HepG2 (cell line): Measurements from ENCODE around the gene NCAPD2. TPM values are rescaled to one million over a fixed set of nuclear protein-coding genes. Genes with fewer than 3 reads are reported as not detected.

Source experiments
- ATAC-seq: fragments of 200-7000 bp; cut with Tn5 transposase; 3 replicates; pipeline ENCODE4 v1.9.1; 2020; ENCODE audit warnings: mild to moderate bottlenecking, moderate library complexity
- BruUV-seq: library from RNA; stranded (reverse); fragments of 400-500 nt; replicated peaks from 2 replicates; lab custom pipeline; 2021; lab: Mats Ljungman, UMichigan
- CTCF ChIA-PET: fragments of 300-600 bp; formaldehyde crosslinking; extraction: SDS; loops from one replicate; lab custom pipeline; 2021; ENCODE audit warnings: low total read pairs, inconsistent platforms, low intra/inter-chr PET ratio; lab: Yijun Ruan, JAX
- POLR2A ChIA-PET: fragments of 350-600 bp; sonication (Branson Sonifier 250); formaldehyde crosslinking; loops from one replicate; lab custom pipeline; 2020; ENCODE audit warnings: antibody characterized with exemption, inconsistent platforms; lab: Yijun Ruan, JAX
- DNase-seq: peaks from one replicate; pipeline ENCODE4 v3.0.0-alpha.2; 2015; ENCODE audit warnings: low spot score
- FAIRE-seq: peaks from 3 replicates; lab custom pipeline; 2011; peaks lifted over from hg19 to GRCh38; lab: Jason Lieb, UNC
- H2AFZ ChIP-seq: one replicate; pipeline ENCODE4 v1.6.1; 2011; ENCODE audit warnings: low read length, inconsistent platforms
- H3K27ac ChIP-seq: fragments of 300-600 bp; 3 replicates; pipeline ENCODE4 v1.8.0; 2011; ENCODE audit warnings: mixed run types, mild to moderate bottlenecking, mixed read lengths, low read length, inconsistent platforms; ENCODE audit not compliant: insufficient read depth; ENCODE audit errors: extremely low read length
- H3K27me3 ChIP-seq, 2 experiments: fragments of 200-600 bp in 1 of 2; 2 replicates in 1 of 2; 3 replicates in 1 of 2; pipeline versions ENCODE4 v1.6.0 to v1.8.0; 2011; ENCODE audit warnings: low read length in 2 of 2, mild to moderate bottlenecking in 2 of 2, moderate library complexity in 2 of 2, inconsistent platforms in 1 of 2; ENCODE audit not compliant: insufficient read depth in 2 of 2, control insufficient read depth in 1 of 2
- H3K36me3 ChIP-seq, 2 experiments: fragments of 200-600 bp in 1 of 2; replicated peaks in 1 of 2; 2 replicates in 1 of 2; 3 replicates in 1 of 2; pipeline versions ENCODE4 v1.5.1 to v1.8.0; 2011; ENCODE audit warnings: low read length in 2 of 2, inconsistent platforms in 1 of 2; ENCODE audit not compliant: insufficient read depth in 2 of 2, control insufficient read depth in 1 of 2
- H3K4me1 ChIP-seq: 2 replicates; pipeline ENCODE4 v1.5.1; 2012; ENCODE audit warnings: low read length, inconsistent platforms; ENCODE audit not compliant: insufficient read depth
- H3K4me2 ChIP-seq: 2 replicates; pipeline ENCODE4 v1.6.0; 2011; ENCODE audit warnings: low read depth, low read length, inconsistent platforms
- H3K4me3 ChIP-seq, 3 experiments: fragments of 200-600 bp in 1 of 3; sonication (generic), shearing (Covaris generic) in 1 of 3; replicated peaks in 1 of 3; 2 replicates each; pipeline ENCODE4 v1.5.1; 2011 to 2016; ENCODE audit warnings: low read length in 3 of 3, inconsistent platforms in 2 of 3, low read depth in 2 of 3, mild to moderate bottlenecking in 2 of 3, control low read depth in 1 of 3, mixed read lengths in 1 of 3; ENCODE audit not compliant: insufficient read depth in 1 of 3
- H3K79me2 ChIP-seq: one replicate; pipeline ENCODE4 v1.6.1; 2011; ENCODE audit warnings: low read length, inconsistent platforms; ENCODE audit not compliant: insufficient read depth
- H3K9ac ChIP-seq: 2 replicates; pipeline ENCODE4 v1.6.0; 2011; ENCODE audit warnings: mild to moderate bottlenecking, low read depth, low read length, inconsistent platforms; ENCODE audit not compliant: insufficient read depth
- H3K9me3 ChIP-seq: 2 replicates; pipeline ENCODE4 v1.5.1; 2012; ENCODE audit warnings: mild to moderate bottlenecking, low read length
- H4K20me1 ChIP-seq: 2 replicates; pipeline ENCODE4 v1.6.0; 2011; ENCODE audit warnings: inconsistent platforms, mild to moderate bottlenecking, low read length, moderate library complexity; ENCODE audit not compliant: insufficient read depth
- AGO1 ChIP-seq: fragments of 200-400 bp; formaldehyde crosslinking; IDR thresholded peaks from 2 replicates; pipeline ENCODE4 v1.6.1; 2017; ENCODE audit warnings: mild to moderate bottlenecking, low read depth, low read length, moderate library complexity; ENCODE audit not compliant: poor library complexity, severe bottlenecking
- AGO2 ChIP-seq: fragments of 200-400 bp; formaldehyde crosslinking; optimal IDR thresholded peaks from 2 replicates; pipeline ENCODE3; 2017; ENCODE audit warnings: mild to moderate bottlenecking, low read depth, low read length, moderate library complexity
- AKAP8 ChIP-seq: sonication (generic); formaldehyde crosslinking; IDR thresholded peaks from 2 replicates; pipeline ENCODE4 v1.5.1; 2020; ENCODE audit warnings: mild to moderate bottlenecking, missing genetic modification reagents
- ATF2 ChIP-seq: sonication (generic); formaldehyde crosslinking; IDR thresholded peaks from 2 replicates; pipeline ENCODE4 v1.4.0; 2020; ENCODE audit warnings: missing genetic modification reagents
- DZIP1 ChIP-seq: sonication (generic); formaldehyde crosslinking; IDR thresholded peaks from 2 replicates; pipeline ENCODE4 v1.5.0; 2020; ENCODE audit warnings: mild to moderate bottlenecking, missing genetic modification reagents
- HCFC1 ChIP-seq: fragments of 150-350 bp; IDR thresholded peaks from 2 replicates; pipeline ENCODE4 v1.6.1; 2014; ENCODE audit warnings: low read depth, low read length
- RBFOX2 ChIP-seq: fragments of 200-400 bp; formaldehyde crosslinking; IDR thresholded peaks from 2 replicates; pipeline ENCODE4 v1.6.1; 2017; ENCODE audit warnings: low read depth, mild to moderate bottlenecking, low read length
- RBM22 ChIP-seq: fragments of 200-400 bp; formaldehyde crosslinking; optimal IDR thresholded peaks from 2 replicates; pipeline ENCODE3; 2017; ENCODE audit warnings: mild to moderate bottlenecking, low read length, moderate library complexity
- SATB2 ChIP-seq: sonication (generic); formaldehyde crosslinking; IDR thresholded peaks from 2 replicates; pipeline ENCODE4 v1.5.0; 2020; ENCODE audit warnings: missing genetic modification reagents
- ZBTB7A ChIP-seq: sonication (generic); formaldehyde crosslinking; IDR thresholded peaks from 2 replicates; pipeline ENCODE4 v1.8.0; 2022; ENCODE audit warnings: mild to moderate bottlenecking, missing genetic modification reagents
- ZSCAN21 ChIP-seq: sonication (generic); formaldehyde crosslinking; IDR thresholded peaks from 2 replicates; pipeline ENCODE4 v1.8.0; 2022; ENCODE audit warnings: mild to moderate bottlenecking, missing genetic modification reagents, moderate library complexity, borderline replicate concordance
- WGBS: methylation state at CpG from one replicate; pipeline ENCODE4 v1.1.6; 2017; ENCODE audit warnings: low lambda C conversion rate; 5-methylcytosine and 5-hydroxymethylcytosine counted together
- in situ Hi-C: cut with HindIII; loops from 2 replicates; pipeline ENCODE4 v1.10.0; 2017; ENCODE audit warnings: low pct_unique_long_range_greater_than_20kb; ENCODE audit not compliant: extremely low pct_ligation_motif_present
- intact Hi-C: fragments of 100-400 bp; cut with micrococcal nuclease; formaldehyde crosslinking; loops from one replicate; pipeline ENCODE4 v1.10.0; 2022; ENCODE audit not compliant: unreplicated experiment
- polyA plus RNA-seq, 8 experiments: library from polyadenylated mRNA; depleted of rRNA in 3 of 8; stranded (reverse) in 7 of 8; unstranded in 1 of 8; fragments of >200 nt; fragmentation: Illumina TruSeq in 4 of 8; extraction: Trizol in 4 of 8; gene quantifications; 2 replicates each; pipeline versions ENCODE4 v1.2.1 to v1.2.3, GENCODE V29; 2011 to 2016; ENCODE audit warnings: low read depth in 4 of 8, missing spikeins in 1 of 8, mixed read lengths in 1 of 8; ENCODE audit not compliant: insufficient read depth in 1 of 8
- total RNA-seq, 5 experiments: library from RNA; depleted of rRNA; stranded (reverse); fragments of >200 nt; fragmentation: Illumina TruSeq; extraction: Trizol; gene quantifications; 2 replicates each; pipeline ENCODE4 v1.2.3, GENCODE V29; 2016; ENCODE audit warnings: low read depth in 1 of 5

NCAPD2 gene
- total and polyA plus RNA-seq, 2 of the 13 experiments (the other 11 are each of a cell fraction or from before 2014, with no cell fraction given): 51.1 to 65.6 TPM

GRCh38 chr12:6539314-6539682 lies 45.4 kb downstream of the NCAPD2 start:
- Histone ChIP-seq H3K9ac (no peak overlapping the region), H3K27ac (peak overlapping the region; percentile 49), H3K79me2 (peaks cover 26% of the 10 kb centered on the region), H3K27me3 (no peaks in the 10 kb centered on the region; a peak in 1 of 5 replicates), H2AFZ (no peak overlapping the region), H4K20me1 (peaks cover 41% of the 10 kb centered on the region), H3K4me1 (peaks cover 53% of the 10 kb centered on the region), H3K4me2 (no peak overlapping the region), H3K36me3 (peaks cover 0 to 35% of the 10 kb centered on the region in 2 experiments; a peak in 4 of 5 replicates), H3K9me3 (no peaks in the 10 kb centered on the region), H3K4me3 (no peak overlapping the region)
- POLR2A ChIA-PET: interaction anchor here (1.0 to 7.3 kb wide), 7 partner anchors 15 to 155 kb away, joined by 3 to 108 read pairs (median 4); partner anchors contain the start of genes IFFO1, LTBR, TAPBPL and VAMP1
- DNase-seq (no peak), FAIRE-seq (no peak), ATAC-seq (peak; percentile 2; the same call in 2 of the 3 replicates)
- TF ChIP-seq ATF2 (CRISPR knock-in tag) (no peak), AGO1 (peak; percentile 2), RBFOX2 (peak; percentile 21), ZBTB7A (CRISPR knock-in tag) (no peak), AKAP8 (no peak)
- WGBS: 94% methylated on average over 4 of the region's 5 CpGs
- no TSS peak for BruUV-seq
- CTCF ChIA-PET: no interaction called here
- intact Hi-C loops (loop anchor here (10.0 kb wide), 2 partner anchors 64 to 194 kb away; partner anchors contain the start of genes TNFRSF1A and VAMP1), in situ Hi-C loops (loop anchor here (10.0 kb wide), 1 partner anchor 114 kb away; no protein-coding TSS in a partner anchor)

GRCh38 chr12:6539707-6540134 lies 45.8 kb downstream of the NCAPD2 start:
- no peak for FAIRE-seq
- peak overlapping the region; percentile 49 for H3K27ac ChIP-seq
- H3K79me2 ChIP-seq: peaks cover 22% of the 10 kb centered on the region
- no peak overlapping the region for H3K9ac ChIP-seq
- CTCF ChIA-PET: no interaction called here
- ATAC-seq: peak; percentile 2
- DNase-seq: no peak
- peaks cover 0 to 37% of the 10 kb centered on the region in 2 experiments; a peak in 4 of 5 replicates for H3K36me3 ChIP-seq
- POLR2A ChIA-PET: interaction anchor here (1.0 to 7.3 kb wide), 5 partner anchors 15 to 156 kb away, joined by 3 to 108 read pairs (median 4); partner anchors contain the start of genes IFFO1, LTBR and VAMP1
- H3K4me2 ChIP-seq: no peak overlapping the region
- no peak overlapping the region for H2AFZ ChIP-seq
- H3K9me3 ChIP-seq: no peaks in the 10 kb centered on the region
- H3K4me1 ChIP-seq: peaks cover 53% of the 10 kb centered on the region
- no peak overlapping the region for H3K4me3 ChIP-seq
- peaks cover 40% of the 10 kb centered on the region for H4K20me1 ChIP-seq
- 74% methylated on average over 6 of the region's 14 CpGs for WGBS
- in situ Hi-C loops: loop anchor here (10.0 kb wide), 1 partner anchor 115 kb away; no protein-coding TSS in a partner anchor
- no peak for TF ChIP-seq ZSCAN21 (CRISPR knock-in tag)
- TF ChIP-seq AGO2: peak; percentile 51
- peak; percentile 67 for TF ChIP-seq RBM22
- peak; percentile 14 for TF ChIP-seq RBFOX2
- TF ChIP-seq AGO1: peak; percentile 52
- no peak for TF ChIP-seq HCFC1
- TF ChIP-seq SATB2 (CRISPR knock-in tag): no peak
- TF ChIP-seq DZIP1: 0 out of 2 replicates have a peak, but pooled peaks have one; percentile 53
- TF ChIP-seq, all 625 proteins: peak for 5
- H3K27me3 ChIP-seq: no peaks in the 10 kb centered on the region; a peak in 1 of 5 replicates
- intact Hi-C loops: loop anchor here (10.0 kb wide), 2 partner anchors 65 to 195 kb away; partner anchors contain the start of genes TNFRSF1A and VAMP1
- BruUV-seq: no TSS peak
